Measurements from ENCODE around the gene STIP1.

DNA sequence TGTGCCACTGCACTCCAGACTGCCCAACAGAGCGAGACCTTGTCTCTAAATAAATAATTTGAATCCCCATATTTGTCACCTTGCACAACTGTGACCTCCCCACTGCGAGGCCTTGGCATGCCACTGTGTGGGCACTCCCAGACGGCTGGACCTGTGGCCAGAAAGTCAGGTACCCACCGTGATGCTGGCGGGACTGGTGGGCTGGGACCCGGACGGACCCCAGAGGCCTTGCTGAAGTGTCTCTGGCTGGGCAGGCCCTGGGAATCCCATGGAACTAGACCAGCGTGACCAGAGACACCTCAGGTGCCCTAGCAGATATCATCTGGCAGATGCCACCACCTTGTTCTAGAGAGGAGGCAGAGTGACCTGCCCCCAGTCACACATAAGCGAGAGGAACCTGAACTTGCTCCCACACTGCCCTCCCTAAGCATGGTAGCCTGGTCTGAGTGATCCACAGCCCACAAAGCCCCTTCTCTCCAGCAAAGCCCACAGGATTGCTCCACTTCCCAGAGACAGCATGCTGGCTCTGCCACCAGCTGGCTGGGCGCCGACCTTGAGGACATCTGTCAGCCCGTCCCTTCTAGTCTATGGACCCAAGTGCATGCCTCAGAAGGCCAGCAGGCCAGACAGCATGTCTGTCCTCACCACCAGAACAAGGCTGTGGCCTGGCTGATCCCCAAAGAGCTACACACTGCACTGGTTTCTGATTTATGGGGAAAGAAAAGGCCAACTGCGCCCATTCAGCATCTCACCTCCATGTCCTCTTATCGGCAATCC, 29.5 kb upstream of the STIP1 start:
- TF ChIP-seq CTCF (IDR thresholded peaks at IDR 0.05) (no peak), EZH2 (IDR thresholded peaks at IDR 0.05; ENCODE audit: borderline replicate concordance, insufficient read depth, low read depth, low read length, poor library complexity, severe bottlenecking) (no peak)
